Measurements from ENCODE around the gene NEDD4. TPM values are rescaled to one million over a fixed set of nuclear protein-coding genes. Genes with fewer than 3 reads are reported as not detected.
"Not testable (repeated sequence)": the region's sequence is repeated elsewhere in the genome, so short reads cannot be mapped to it uniquely, and the experiment has no call there.

NEDD4 gene
- total RNA-seq, 1 donor from 2014 or later: 28.4 TPM

- H3K4me1 Mint-ChIP-seq (ENCODE audit: low read depth): peaks cover 15% of the 10 kb centered on the region
- H3K27me3 Mint-ChIP-seq (ENCODE audit: low read depth); H3K27ac Mint-ChIP-seq (ENCODE audit: unreplicated experiment); H3K36me3 Mint-ChIP-seq (ENCODE audit: low read depth); DNase-seq (ENCODE audit: low spot score); H3K9me3 Mint-ChIP-seq (ENCODE audit: low read depth); H3K4me3 Mint-ChIP-seq (ENCODE audit: unreplicated experiment): not testable (repeated sequence)
Observed at GRCh38 chr15:56003777-56004176, 10.4 kb upstream of the NEDD4 start.

- H3K27me3 Mint-ChIP-seq (ENCODE audit: low read depth); H3K27ac Mint-ChIP-seq (ENCODE audit: unreplicated experiment); H3K9me3 Mint-ChIP-seq (ENCODE audit: low read depth); H3K4me3 Mint-ChIP-seq (ENCODE audit: unreplicated experiment); H3K36me3 Mint-ChIP-seq (ENCODE audit: low read depth); DNase-seq (ENCODE audit: low spot score): not testable (repeated sequence)
- H3K4me1 Mint-ChIP-seq (ENCODE audit: low read depth): peaks cover 20% of the 10 kb centered on the region
Observed at GRCh38 chr15:56003277-56003676, 9.9 kb upstream of the NEDD4 start.

GRCh38 chr15:56001471-56002078 lies 8.2 kb upstream of the NEDD4 start:
- Mint-ChIP-seq H3K9me3 (ENCODE audit: low read depth) (no peaks in the 10 kb centered on the region), H3K36me3 (ENCODE audit: low read depth) (no peaks in the 10 kb centered on the region), H3K27ac (ENCODE audit: unreplicated experiment) (no peak overlapping the region), H3K27me3 (ENCODE audit: low read depth) (no peaks in the 10 kb centered on the region), H3K4me1 (ENCODE audit: low read depth) (peaks cover 14% of the 10 kb centered on the region), H3K4me3 (ENCODE audit: unreplicated experiment) (no peak overlapping the region)
- TF ChIP-seq, protein P1, sequence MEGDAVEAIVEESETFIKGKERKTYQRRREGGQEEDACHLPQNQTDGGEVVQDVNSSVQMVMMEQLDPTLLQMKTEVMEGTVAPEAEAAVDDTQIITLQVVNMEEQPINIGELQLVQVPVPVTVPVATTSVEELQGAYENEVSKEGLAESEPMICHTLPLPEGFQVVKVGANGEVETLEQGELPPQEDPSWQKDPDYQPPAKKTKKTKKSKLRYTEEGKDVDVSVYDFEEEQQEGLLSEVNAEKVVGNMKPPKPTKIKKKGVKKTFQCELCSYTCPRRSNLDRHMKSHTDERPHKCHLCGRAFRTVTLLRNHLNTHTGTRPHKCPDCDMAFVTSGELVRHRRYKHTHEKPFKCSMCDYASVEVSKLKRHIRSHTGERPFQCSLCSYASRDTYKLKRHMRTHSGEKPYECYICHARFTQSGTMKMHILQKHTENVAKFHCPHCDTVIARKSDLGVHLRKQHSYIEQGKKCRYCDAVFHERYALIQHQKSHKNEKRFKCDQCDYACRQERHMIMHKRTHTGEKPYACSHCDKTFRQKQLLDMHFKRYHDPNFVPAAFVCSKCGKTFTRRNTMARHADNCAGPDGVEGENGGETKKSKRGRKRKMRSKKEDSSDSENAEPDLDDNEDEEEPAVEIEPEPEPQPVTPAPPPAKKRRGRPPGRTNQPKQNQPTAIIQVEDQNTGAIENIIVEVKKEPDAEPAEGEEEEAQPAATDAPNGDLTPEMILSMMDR (IDR thresholded peaks at IDR 0.05): no peak
- DNase-seq (ENCODE audit: low spot score): no peak

- H3K4me1 Mint-ChIP-seq (ENCODE audit: low read depth): peaks cover 10% of the 10 kb centered on the region
Observed at GRCh38 chr15:55999658-56000057, 6.2 kb upstream of the NEDD4 start.

DNA sequence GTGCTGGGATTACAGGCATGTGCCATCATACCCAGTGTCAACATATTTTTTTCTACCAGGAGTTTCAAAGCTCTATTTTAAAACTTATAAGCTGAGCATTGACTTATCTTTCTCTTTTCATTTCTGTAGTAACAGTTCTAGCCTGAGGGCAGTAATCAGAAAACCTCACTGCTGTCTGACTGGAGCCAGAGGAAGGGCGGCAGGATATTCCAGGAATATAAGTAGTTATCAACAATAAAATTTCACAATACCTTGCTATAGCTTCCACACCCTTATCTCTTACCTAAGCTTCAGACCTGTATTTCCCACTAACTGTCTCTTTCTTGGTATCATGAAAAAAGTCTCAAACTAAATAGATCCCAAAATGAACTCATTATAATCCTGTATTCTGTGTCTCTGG lies 5.1 kb upstream of the NEDD4 start:
- H3K27me3 Mint-ChIP-seq (ENCODE audit: low read depth): no peaks in the 10 kb centered on the region
- no peaks in the 10 kb centered on the region for H3K9me3 Mint-ChIP-seq (ENCODE audit: low read depth)
- no peak overlapping the region for H3K4me3 Mint-ChIP-seq (ENCODE audit: unreplicated experiment)
- TF ChIP-seq, protein P1 (IDR thresholded peaks at IDR 0.05): no peak
- no peaks in the 10 kb centered on the region for H3K36me3 Mint-ChIP-seq (ENCODE audit: low read depth)
- H3K4me1 Mint-ChIP-seq (ENCODE audit: low read depth): peaks cover 16% of the 10 kb centered on the region
- no peak overlapping the region for H3K27ac Mint-ChIP-seq (ENCODE audit: unreplicated experiment)
- no peak for DNase-seq (ENCODE audit: low spot score)

More at GRCh38 chr15:55999658-56000057, 6.2 kb upstream of the NEDD4 start:
- Mint-ChIP-seq H3K27me3 (ENCODE audit: low read depth) (no peaks in the 10 kb centered on the region), H3K36me3 (ENCODE audit: low read depth) (no peaks in the 10 kb centered on the region), H3K9me3 (ENCODE audit: low read depth) (no peaks in the 10 kb centered on the region), H3K4me3 (ENCODE audit: unreplicated experiment) (no peak overlapping the region), H3K27ac (ENCODE audit: unreplicated experiment) (no peak overlapping the region)
- TF ChIP-seq, protein P1 (IDR thresholded peaks at IDR 0.05): no peak
- no peak for DNase-seq (ENCODE audit: low spot score)

- DNase-seq (ENCODE audit: low spot score): no peak
- Mint-ChIP-seq H3K27ac (ENCODE audit: unreplicated experiment) (peak overlapping the region; percentile 90), H3K4me1 (ENCODE audit: low read depth) (peaks cover 49% of the 10 kb centered on the region), H3K36me3 (ENCODE audit: low read depth) (no peaks in the 10 kb centered on the region), H3K4me3 (ENCODE audit: unreplicated experiment) (peak overlapping the region; percentile 90), H3K27me3 (ENCODE audit: low read depth) (no peaks in the 10 kb centered on the region), H3K9me3 (ENCODE audit: low read depth) (no peaks in the 10 kb centered on the region)
- TF ChIP-seq, protein P1 (IDR thresholded peaks at IDR 0.05): peak; percentile 43
Observed at GRCh38 chr15:55993804-55994560, 570 bp upstream of the NEDD4 start.

All from chondrocyte (in vitro differentiated cells).